ENCODE results near the gene NES.

- TF ChIP-seq, protein P1, sequence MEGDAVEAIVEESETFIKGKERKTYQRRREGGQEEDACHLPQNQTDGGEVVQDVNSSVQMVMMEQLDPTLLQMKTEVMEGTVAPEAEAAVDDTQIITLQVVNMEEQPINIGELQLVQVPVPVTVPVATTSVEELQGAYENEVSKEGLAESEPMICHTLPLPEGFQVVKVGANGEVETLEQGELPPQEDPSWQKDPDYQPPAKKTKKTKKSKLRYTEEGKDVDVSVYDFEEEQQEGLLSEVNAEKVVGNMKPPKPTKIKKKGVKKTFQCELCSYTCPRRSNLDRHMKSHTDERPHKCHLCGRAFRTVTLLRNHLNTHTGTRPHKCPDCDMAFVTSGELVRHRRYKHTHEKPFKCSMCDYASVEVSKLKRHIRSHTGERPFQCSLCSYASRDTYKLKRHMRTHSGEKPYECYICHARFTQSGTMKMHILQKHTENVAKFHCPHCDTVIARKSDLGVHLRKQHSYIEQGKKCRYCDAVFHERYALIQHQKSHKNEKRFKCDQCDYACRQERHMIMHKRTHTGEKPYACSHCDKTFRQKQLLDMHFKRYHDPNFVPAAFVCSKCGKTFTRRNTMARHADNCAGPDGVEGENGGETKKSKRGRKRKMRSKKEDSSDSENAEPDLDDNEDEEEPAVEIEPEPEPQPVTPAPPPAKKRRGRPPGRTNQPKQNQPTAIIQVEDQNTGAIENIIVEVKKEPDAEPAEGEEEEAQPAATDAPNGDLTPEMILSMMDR (IDR thresholded peaks at IDR 0.05 in 8 of 11, conservative IDR thresholded peaks at IDR 0.05 in 3 of 11), result no peak
- TF ChIP-seq POLR2AphosphoS5 (IDR thresholded peaks at IDR 0.05), result no peak
Measured at GRCh38 chr1:156645666-156646065, 31.5 kb downstream of the NES start.

Data from spleen (tissue), 7 donors.